GM12873 (cell line): ENCODE data around the gene MTRF1.

ENCODE experiments used
- CTCF ChIP-seq: IDR thresholded peaks from 2 replicates; pipeline ENCODE4 v1.5.1; 2012; ENCODE audit warnings: low read depth, mild to moderate bottlenecking, moderate library complexity, low read length, control low read depth; ENCODE audit not compliant: insufficient read depth; ENCODE audit errors: missing control alignments

The MTRF1 gene, protein sequence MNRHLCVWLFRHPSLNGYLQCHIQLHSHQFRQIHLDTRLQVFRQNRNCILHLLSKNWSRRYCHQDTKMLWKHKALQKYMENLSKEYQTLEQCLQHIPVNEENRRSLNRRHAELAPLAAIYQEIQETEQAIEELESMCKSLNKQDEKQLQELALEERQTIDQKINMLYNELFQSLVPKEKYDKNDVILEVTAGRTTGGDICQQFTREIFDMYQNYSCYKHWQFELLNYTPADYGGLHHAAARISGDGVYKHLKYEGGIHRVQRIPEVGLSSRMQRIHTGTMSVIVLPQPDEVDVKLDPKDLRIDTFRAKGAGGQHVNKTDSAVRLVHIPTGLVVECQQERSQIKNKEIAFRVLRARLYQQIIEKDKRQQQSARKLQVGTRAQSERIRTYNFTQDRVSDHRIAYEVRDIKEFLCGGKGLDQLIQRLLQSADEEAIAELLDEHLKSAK

DNA sequence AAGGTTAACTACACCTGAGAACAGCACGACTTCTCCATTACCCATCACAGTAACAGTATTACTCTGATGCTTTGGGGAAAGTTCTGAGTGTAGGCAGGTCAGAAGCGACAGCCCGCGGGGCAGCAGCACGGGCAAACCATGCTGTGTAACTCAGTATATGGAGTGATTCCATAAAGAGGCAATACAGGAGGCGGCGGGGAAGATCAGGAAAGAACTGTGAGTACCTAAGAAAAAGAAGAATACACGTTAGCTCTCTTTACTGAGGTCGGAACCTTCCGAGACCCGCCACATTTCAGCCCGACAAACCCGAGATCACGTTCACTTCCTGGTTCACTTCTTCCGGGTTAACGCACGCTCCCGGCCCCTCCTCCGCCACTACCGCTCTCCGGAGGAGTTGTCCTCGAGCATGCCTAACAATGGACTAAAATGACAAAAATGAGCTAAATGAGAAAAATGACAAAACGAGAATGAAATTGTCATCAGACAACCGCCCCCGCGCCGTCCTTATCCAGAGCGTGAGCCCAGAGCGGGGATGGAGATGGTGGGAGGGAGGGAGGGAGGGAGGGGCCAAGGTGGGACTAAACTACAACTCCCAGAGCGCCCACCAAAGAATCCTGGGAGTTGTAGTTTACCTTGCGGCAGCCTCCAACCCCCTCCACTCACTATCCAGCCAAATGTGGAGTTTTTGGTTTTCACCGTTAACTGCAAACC is at the start of gene MTRF1:
Gene MTRF1, minus strand, starts transcription at position 316 of the 711 bp plus-strand sequence. CDS start 2,669 bp downstream, outside the sequence.
- no peak for TF ChIP-seq CTCF

DNA sequence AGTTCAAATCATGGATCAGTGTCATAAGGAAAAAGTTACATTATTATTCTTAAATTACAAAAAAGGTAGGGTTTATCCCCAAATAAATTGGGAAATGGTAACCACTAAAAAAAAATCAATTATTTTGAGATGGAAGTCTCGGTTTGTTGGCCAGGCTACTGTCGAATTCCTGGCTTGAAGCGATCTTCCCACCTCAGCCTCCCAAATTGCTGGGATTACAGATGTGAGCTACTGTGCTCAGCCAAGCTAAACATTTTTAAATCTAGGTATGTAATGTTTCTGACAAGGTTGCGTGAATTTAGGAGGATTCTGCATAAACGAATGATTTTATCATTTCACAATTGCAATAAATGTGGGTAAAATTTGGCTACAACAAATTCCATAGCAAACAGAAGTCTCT is 49.7 kb upstream of the MTRF1 start:
- TF ChIP-seq CTCF, result no peak

GRCh38 chr13:41312176-41312500 is 48.8 kb upstream of the MTRF1 start:
- TF ChIP-seq CTCF, result no peak

DNA sequence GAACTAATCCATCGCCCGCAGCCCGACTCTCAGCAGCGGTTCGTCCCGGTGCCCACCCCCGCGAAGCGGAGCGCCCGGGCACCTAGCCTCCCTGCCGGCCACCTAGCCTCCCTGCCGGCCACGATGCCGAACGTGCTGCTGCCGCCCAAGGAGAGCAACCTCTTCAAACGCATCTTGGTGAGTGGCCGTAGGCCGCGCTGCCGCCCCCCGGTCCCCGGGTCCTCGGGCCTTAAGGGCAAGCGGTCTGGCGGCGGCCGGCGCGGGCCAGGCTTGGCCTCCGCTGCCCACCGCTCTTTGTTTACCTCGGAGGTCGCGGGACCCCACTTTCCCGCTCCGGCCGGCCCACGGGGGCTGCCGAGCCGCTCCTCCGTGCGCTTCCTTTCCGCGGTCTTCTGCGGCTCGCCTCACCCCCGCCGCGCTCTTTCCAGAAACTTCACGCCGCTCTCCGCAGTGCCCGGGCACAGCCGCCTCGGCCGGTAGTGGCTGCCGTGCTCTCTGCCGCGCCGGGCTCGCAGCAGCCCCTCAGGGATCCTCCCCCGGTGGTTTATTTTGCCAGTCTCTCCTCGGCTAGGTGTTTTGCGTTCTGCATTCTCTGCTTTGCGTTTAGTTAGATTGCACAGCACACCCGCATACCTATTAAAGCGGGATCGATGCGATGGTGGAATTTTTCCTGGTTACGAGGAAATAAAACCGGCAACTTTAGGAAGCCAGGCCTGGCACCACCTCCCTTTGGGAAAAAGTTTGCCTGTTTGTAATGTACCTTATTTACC is 48.2 kb upstream of the MTRF1 start:
- TF ChIP-seq CTCF, result peak; percentile 9

- TF ChIP-seq CTCF, result no peak
Observed at GRCh38 chr13:41310963-41311405, 47.6 kb upstream of the MTRF1 start, which contains the start of gene NAA16. Gene NAA16 (plus strand): TSS chr13:41311267. CDS start chr13:41311529, 262 bp downstream.

DNA sequence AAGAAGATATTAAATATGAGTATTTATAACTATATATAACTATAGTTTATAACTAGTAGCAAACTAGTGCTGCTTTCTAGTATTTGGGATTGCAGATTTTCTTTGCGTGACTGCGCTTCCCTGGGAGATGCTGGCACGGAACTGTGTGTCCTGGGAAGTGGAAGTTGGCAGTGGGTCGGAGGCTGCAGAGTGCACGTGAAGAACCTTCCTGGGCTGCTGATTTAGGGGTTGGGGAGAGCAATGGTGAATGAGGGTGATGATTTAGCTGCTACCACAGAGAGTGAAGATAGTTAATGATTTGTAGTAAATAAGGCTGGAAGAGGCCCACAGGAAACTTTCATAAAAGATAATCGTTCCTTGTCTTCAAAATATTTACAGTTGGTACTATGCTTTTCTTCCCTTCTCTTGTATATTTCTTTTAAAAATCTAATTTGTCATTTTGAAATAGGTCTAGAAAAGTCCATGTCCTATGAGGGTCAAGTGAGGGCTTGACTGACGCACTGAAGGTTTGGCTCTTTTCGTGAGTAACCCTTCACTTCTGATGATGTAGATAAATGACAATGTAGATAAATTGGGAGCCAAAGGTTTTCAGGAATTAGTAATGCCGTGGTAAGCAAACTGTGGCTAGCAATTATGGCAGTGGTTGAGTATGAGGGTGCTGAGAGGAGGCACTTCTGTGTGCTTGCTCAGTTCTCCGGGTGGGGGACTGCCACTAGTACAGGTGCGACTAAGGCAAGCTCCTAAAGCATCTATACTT is 44.7 kb upstream of the MTRF1 start:
- no peak for TF ChIP-seq CTCF
